ENCODE measurements around the gene AHR.

- TF ChIP-seq CTCF (conservative IDR thresholded peaks at IDR 0.05) (no peak), EZH2 (IDR thresholded peaks at IDR 0.05; ENCODE audit: low read depth) (no peak)
These were observed 9.3 kb upstream of the AHR start for GRCh38 chr7:17289074-17289645.
